ENCODE results near the gene CNTN4.

GRCh38 chr3:2390926-2391532, 292.4 kb downstream of the CNTN4 start:
- TF ChIP-seq FOXA1 (IDR thresholded peaks at IDR 0.05) (no peak), SP1 (IDR thresholded peaks at IDR 0.05) (no peak), REST (IDR thresholded peaks at IDR 0.05) (no peak)
- TF ChIP-seq, protein P1, sequence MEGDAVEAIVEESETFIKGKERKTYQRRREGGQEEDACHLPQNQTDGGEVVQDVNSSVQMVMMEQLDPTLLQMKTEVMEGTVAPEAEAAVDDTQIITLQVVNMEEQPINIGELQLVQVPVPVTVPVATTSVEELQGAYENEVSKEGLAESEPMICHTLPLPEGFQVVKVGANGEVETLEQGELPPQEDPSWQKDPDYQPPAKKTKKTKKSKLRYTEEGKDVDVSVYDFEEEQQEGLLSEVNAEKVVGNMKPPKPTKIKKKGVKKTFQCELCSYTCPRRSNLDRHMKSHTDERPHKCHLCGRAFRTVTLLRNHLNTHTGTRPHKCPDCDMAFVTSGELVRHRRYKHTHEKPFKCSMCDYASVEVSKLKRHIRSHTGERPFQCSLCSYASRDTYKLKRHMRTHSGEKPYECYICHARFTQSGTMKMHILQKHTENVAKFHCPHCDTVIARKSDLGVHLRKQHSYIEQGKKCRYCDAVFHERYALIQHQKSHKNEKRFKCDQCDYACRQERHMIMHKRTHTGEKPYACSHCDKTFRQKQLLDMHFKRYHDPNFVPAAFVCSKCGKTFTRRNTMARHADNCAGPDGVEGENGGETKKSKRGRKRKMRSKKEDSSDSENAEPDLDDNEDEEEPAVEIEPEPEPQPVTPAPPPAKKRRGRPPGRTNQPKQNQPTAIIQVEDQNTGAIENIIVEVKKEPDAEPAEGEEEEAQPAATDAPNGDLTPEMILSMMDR (IDR thresholded peaks at IDR 0.05; ENCODE audit: low read depth, low read length, missing input control), result no peak

Measured in liver (tissue), 3 donors.